Panc1 (cell line): ENCODE measurements around the gene S100B. TPM values are rescaled to one million over a fixed set of nuclear protein-coding genes. Genes with fewer than 3 reads are reported as not detected.

Experiments used
- ATAC-seq: fragments of 200-7000 bp; cut with Tn5 transposase; 2 replicates; pipeline ENCODE4 v1.9.1; 2020; ENCODE audit warnings: mild to moderate bottlenecking, moderate library complexity
- BruUV-seq: library from RNA; stranded (reverse); fragments of 400-500 nt; replicated peaks from 2 replicates; lab custom pipeline; 2021; lab: Mats Ljungman, UMichigan
- CTCF ChIA-PET: fragments of 300-600 bp; sonication (Branson Sonifier 250); formaldehyde crosslinking; loops from one replicate; lab custom pipeline; 2022; ENCODE audit warnings: antibody characterized with exemption; lab: Charles Lee
- POLR2A ChIA-PET: fragments of 300-600 bp; sonication (Branson Sonifier 250); formaldehyde crosslinking; loops from one replicate; lab custom pipeline; 2022; ENCODE audit warnings: antibody characterized with exemption; lab: Charles Lee
- DNase-seq: peaks from one replicate; pipeline ENCODE4 v3.0.0-alpha.2; 2010; ENCODE audit warnings: low read depth, low spot score
- H3K27ac ChIP-seq: 2 replicates; pipeline ENCODE4 v1.5.1; 2011; ENCODE audit warnings: mild to moderate bottlenecking, low read length, inconsistent platforms
- H3K27me3 ChIP-seq: fragments of 200-500 bp; sonication (Bioruptor generic); 2 replicates; pipeline ENCODE4 v1.6.0; 2014; ENCODE audit warnings: low read length, inconsistent platforms; ENCODE audit not compliant: control insufficient read depth, insufficient read depth
- H3K36me3 ChIP-seq: fragments of 200-500 bp; sonication (Bioruptor generic); 2 replicates; pipeline ENCODE4 v1.5.1; 2014; ENCODE audit warnings: inconsistent platforms, mild to moderate bottlenecking, low read length, moderate library complexity; ENCODE audit not compliant: control insufficient read depth, insufficient read depth
- H3K4me1 ChIP-seq: 2 replicates; pipeline ENCODE4 v1.5.1; 2011; ENCODE audit warnings: inconsistent platforms, mild to moderate bottlenecking, low read length, moderate library complexity; ENCODE audit not compliant: control insufficient read depth, insufficient read depth
- H3K4me3 ChIP-seq, 2 experiments: 2 replicates each; pipeline ENCODE4 v1.5.1; 2011 to 2012; ENCODE audit warnings: low read depth in 2 of 2, low read length in 2 of 2, mild to moderate bottlenecking in 2 of 2, inconsistent platforms in 1 of 2, moderate library complexity in 1 of 2
- H3K9me3 ChIP-seq: fragments of 200-500 bp; sonication (Bioruptor generic); 2 replicates; pipeline ENCODE4 v1.5.1; 2014; ENCODE audit warnings: low read depth, mild to moderate bottlenecking, inconsistent platforms, low read length, moderate library complexity; ENCODE audit not compliant: control insufficient read depth, insufficient read depth
- POLR2AphosphoS5 ChIP-seq: IDR thresholded peaks from 2 replicates; pipeline ENCODE4 v1.6.1; 2012; ENCODE audit warnings: mild to moderate bottlenecking, low read depth, low read length, moderate library complexity
- SIN3A ChIP-seq: IDR thresholded peaks from 2 replicates; pipeline ENCODE4 v1.6.1; 2012; ENCODE audit warnings: low read depth, mild to moderate bottlenecking, low read length, moderate library complexity, borderline replicate concordance; ENCODE audit not compliant: insufficient read depth
- TCF7L2 ChIP-seq: IDR thresholded peaks from 2 replicates; pipeline ENCODE4 v1.6.1; 2011; ENCODE audit warnings: mild to moderate bottlenecking, low read depth, low read length, inconsistent platforms
- in situ Hi-C: cut with HindIII; loops from 2 replicates; pipeline ENCODE4 v1.10.0; 2016; ENCODE audit warnings: low sequenced_read_pairs, low pct_unique_long_range_greater_than_20kb
- intact Hi-C: fragments of 100-400 bp; cut with micrococcal nuclease; formaldehyde crosslinking; loops from one replicate; pipeline ENCODE4 v1.10.0; 2022; ENCODE audit not compliant: unreplicated experiment
- total RNA-seq: library from RNA; stranded (reverse); gene quantifications from one replicate; pipeline ENCODE4 v1.2.1, GENCODE V29; 2021; ENCODE audit not compliant: unreplicated experiment
- TF ChIP-seq, protein P1 (sequence below), 2 experiments: IDR thresholded peaks; 2 replicates each; pipeline ENCODE4 v1.6.1; 2011 to 2012; ENCODE audit warnings: low read depth in 2 of 2, control low read depth in 1 of 2, low read length in 1 of 2, mild to moderate bottlenecking in 1 of 2, moderate library complexity in 1 of 2; ENCODE audit not compliant: insufficient read depth in 1 of 2
- TF ChIP-seq, protein P2 (sequence below): fragments of 450-650 bp; IDR thresholded peaks from 2 replicates; pipeline ENCODE4 v1.5.1; 2017; ENCODE audit warnings: mild to moderate bottlenecking

Gene S100B
- total RNA-seq, 1 experiment from 2014 or later: not detected

DNA sequence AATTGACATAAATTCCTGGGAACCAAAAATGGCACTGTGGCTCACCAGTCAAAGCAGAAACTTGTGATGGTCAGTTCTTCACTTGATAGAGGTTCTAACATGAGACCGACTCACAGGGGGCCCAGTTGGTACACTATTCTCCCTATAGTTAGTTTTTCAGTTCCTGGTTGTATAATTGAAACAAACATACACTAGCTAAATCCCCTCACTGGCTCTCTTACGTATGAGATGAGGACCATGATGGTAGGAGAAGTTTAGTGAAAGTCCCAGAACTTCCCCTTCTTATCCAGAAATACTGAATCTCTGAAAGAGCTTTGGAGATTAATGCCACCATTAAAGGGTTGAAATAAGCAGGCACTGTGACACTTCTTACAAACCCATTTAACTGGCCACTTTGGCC, 2.8 kb upstream of the S100B start:
- TF ChIP-seq, protein P1, sequence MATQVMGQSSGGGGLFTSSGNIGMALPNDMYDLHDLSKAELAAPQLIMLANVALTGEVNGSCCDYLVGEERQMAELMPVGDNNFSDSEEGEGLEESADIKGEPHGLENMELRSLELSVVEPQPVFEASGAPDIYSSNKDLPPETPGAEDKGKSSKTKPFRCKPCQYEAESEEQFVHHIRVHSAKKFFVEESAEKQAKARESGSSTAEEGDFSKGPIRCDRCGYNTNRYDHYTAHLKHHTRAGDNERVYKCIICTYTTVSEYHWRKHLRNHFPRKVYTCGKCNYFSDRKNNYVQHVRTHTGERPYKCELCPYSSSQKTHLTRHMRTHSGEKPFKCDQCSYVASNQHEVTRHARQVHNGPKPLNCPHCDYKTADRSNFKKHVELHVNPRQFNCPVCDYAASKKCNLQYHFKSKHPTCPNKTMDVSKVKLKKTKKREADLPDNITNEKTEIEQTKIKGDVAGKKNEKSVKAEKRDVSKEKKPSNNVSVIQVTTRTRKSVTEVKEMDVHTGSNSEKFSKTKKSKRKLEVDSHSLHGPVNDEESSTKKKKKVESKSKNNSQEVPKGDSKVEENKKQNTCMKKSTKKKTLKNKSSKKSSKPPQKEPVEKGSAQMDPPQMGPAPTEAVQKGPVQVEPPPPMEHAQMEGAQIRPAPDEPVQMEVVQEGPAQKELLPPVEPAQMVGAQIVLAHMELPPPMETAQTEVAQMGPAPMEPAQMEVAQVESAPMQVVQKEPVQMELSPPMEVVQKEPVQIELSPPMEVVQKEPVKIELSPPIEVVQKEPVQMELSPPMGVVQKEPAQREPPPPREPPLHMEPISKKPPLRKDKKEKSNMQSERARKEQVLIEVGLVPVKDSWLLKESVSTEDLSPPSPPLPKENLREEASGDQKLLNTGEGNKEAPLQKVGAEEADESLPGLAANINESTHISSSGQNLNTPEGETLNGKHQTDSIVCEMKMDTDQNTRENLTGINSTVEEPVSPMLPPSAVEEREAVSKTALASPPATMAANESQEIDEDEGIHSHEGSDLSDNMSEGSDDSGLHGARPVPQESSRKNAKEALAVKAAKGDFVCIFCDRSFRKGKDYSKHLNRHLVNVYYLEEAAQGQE (IDR thresholded peaks at IDR 0.05; ENCODE audit: insufficient read depth in 1 of 2, low read depth in 2 of 2, low read length in 1 of 2): no peak
- TF ChIP-seq, protein P2, sequence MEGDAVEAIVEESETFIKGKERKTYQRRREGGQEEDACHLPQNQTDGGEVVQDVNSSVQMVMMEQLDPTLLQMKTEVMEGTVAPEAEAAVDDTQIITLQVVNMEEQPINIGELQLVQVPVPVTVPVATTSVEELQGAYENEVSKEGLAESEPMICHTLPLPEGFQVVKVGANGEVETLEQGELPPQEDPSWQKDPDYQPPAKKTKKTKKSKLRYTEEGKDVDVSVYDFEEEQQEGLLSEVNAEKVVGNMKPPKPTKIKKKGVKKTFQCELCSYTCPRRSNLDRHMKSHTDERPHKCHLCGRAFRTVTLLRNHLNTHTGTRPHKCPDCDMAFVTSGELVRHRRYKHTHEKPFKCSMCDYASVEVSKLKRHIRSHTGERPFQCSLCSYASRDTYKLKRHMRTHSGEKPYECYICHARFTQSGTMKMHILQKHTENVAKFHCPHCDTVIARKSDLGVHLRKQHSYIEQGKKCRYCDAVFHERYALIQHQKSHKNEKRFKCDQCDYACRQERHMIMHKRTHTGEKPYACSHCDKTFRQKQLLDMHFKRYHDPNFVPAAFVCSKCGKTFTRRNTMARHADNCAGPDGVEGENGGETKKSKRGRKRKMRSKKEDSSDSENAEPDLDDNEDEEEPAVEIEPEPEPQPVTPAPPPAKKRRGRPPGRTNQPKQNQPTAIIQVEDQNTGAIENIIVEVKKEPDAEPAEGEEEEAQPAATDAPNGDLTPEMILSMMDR: no peak
- no peak for TF ChIP-seq SIN3A
- TF ChIP-seq TCF7L2: no peak
- TF ChIP-seq POLR2AphosphoS5: no peak
- no peak overlapping the region for H3K4me3 ChIP-seq
- in situ Hi-C loops: no loop called here
- DNase-seq (no peak), ATAC-seq (no peak)
- no TSS peak for BruUV-seq
- POLR2A ChIA-PET: no interaction called here
- H3K27me3 ChIP-seq: no peaks in the 10 kb centered on the region
- CTCF ChIA-PET: no interaction called here
- no peak overlapping the region for H3K27ac ChIP-seq
- H3K36me3 ChIP-seq: no peaks in the 10 kb centered on the region
- H3K4me1 ChIP-seq: no peaks in the 10 kb centered on the region
- intact Hi-C loops: no loop called here
- H3K9me3 ChIP-seq: no peaks in the 10 kb centered on the region

DNA sequence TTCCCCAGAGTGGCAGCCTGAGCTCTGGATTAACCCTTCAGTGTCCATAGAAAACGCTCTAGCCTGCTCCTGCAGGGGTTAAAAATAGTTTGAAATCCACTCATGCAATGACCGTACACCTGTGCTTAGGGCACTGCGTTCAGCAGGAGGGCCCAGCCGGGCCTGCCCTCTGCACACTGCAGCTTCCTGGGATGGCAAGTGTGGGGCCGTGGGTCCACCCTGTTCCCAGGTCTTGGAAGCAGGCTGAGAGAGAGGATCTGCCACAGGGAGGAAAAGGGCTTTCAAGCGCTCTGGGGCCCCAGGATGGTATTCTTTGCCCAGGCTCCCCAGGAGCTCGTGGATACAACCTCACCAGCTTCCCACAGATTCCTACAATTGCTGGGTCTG, 1.5 kb upstream of the S100B start:
- intact Hi-C loops (no loop called here), in situ Hi-C loops (no loop called here)
- no peaks in the 10 kb centered on the region for H3K27me3 ChIP-seq
- BruUV-seq: no TSS peak
- no peaks in the 10 kb centered on the region for H3K36me3 ChIP-seq
- no peaks in the 10 kb centered on the region for H3K4me1 ChIP-seq
- no peak for ATAC-seq
- no peak overlapping the region for H3K27ac ChIP-seq
- no peak for DNase-seq
- H3K4me3 ChIP-seq: no peak overlapping the region
- no peaks in the 10 kb centered on the region for H3K9me3 ChIP-seq
- ChIA-PET POLR2A (no interaction called here), CTCF (no interaction called here)
- TF ChIP-seq TCF7L2 (no peak), SIN3A (no peak), POLR2AphosphoS5 (no peak)
- TF ChIP-seq, protein P1 (IDR thresholded peaks at IDR 0.05; ENCODE audit: insufficient read depth in 1 of 2, low read depth in 2 of 2, low read length in 1 of 2): no peak
- TF ChIP-seq, protein P2: no peak
